GM19468 (cell line): ENCODE data around the gene FHL2.
"Not testable (repeated sequence)": the region's sequence is repeated elsewhere in the genome, so short reads cannot be mapped to it uniquely, and the experiment has no call there.

ENCODE experiments used
- ATAC-seq: cut with Tn5 transposase; IDR thresholded peaks from one replicate; pipeline ENCODE4 v1.9.1; 2021; ENCODE audit warnings: mild to moderate bottlenecking, moderate library complexity, moderate number of reproducible peaks; ENCODE audit not compliant: unreplicated experiment; ENCODE audit errors: extremely low read depth

FHL2 gene

GRCh38 chr2:105362862-105363591, 35.8 kb downstream of the FHL2 start:
- ATAC-seq: no peak

- no peak for ATAC-seq
Observed at GRCh38 chr2:105361102-105361889, 37.6 kb downstream of the FHL2 start.

- no peak for ATAC-seq
Observed at GRCh38 chr2:105358593-105358992, 40.3 kb downstream of the FHL2 start.

GRCh38 chr2:105357122-105357521, 41.7 kb downstream of the FHL2 start:
- no peak for ATAC-seq

- ATAC-seq: no peak
Observed at GRCh38 chr2:105344704-105345345, 54.0 kb downstream of the FHL2 start.

- no peak for ATAC-seq
Observed at GRCh38 chr2:105339414-105339813, 59.4 kb downstream of the FHL2 start.

- no peak for ATAC-seq
Observed at GRCh38 chr2:105338020-105338385, 60.8 kb downstream of the FHL2 start.

GRCh38 chr2:105337122-105338019, 61.5 kb downstream of the FHL2 start, which contains the start of gene C2orf49:
Gene C2orf49, plus strand, starts transcription at chr2:105337540. Its CDS starts 48 bp downstream, at chr2:105337588.
- ATAC-seq: peak; percentile 75

GRCh38 chr2:105336786-105337121, 62.1 kb downstream of the FHL2 start:
- ATAC-seq: no peak

- no peak for ATAC-seq
Observed at GRCh38 chr2:105335469-105335868, 63.4 kb downstream of the FHL2 start.

- no peak for ATAC-seq
Observed at GRCh38 chr2:105334211-105334610, 64.6 kb downstream of the FHL2 start.

GRCh38 chr2:105330681-105331375, 68.0 kb downstream of the FHL2 start:
- ATAC-seq: no peak

GRCh38 chr2:105329561-105330495, 69.0 kb downstream of the FHL2 start, which contains the start of gene TGFBRAP1:
Gene TGFBRAP1, minus strand, starts transcription at chr2:105329735. Its CDS starts 21,434 bp downstream, at chr2:105308301.
- ATAC-seq: peak; percentile 71

GRCh38 chr2:105329197-105329554, 69.7 kb downstream of the FHL2 start:
- no peak for ATAC-seq

GRCh38 chr2:105328281-105329196, 70.3 kb downstream of the FHL2 start:
- ATAC-seq: no peak

GRCh38 chr2:105327690-105328089, 71.2 kb downstream of the FHL2 start:
- no peak for ATAC-seq

GRCh38 chr2:105327271-105327670, 71.6 kb downstream of the FHL2 start:
- not testable (repeated sequence) for ATAC-seq
